ENCODE results near the gene LUC7L.

DNA sequence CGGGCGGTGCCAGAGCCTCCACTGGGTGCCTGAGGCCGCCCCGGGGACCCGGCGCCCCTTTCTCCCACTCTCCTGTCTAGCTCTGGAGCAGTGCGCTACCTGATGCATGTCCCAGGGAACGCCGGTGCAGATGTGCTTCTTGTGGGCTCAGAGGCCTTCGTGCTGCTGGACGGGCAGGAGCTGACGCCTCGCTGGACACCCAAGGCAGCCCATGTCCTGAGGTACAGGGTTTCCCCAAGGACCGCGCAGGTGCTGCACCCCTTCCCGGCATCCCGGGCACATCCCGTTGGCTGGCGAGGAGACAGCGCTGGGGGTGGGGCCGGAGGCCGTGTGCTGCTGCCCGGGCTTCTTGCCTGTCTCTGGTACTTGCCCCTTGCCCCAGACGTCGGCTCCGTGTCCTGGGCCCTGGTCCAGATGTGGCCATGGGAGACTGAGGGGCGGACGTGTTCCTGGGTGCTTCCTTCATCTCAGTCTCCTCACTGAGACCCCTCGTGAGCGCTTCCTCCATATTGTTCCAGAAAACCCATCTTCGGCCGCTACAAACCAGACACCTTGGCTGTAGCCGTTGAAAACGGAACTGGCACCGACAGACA is 34.0 kb upstream of the LUC7L start:
- no peak for TF ChIP-seq RFX5 (IDR thresholded peaks at IDR 0.05; ENCODE audit: borderline replicate concordance, low read depth, low read length)
- no peak for TF ChIP-seq E2F6 (IDR thresholded peaks at IDR 0.05)
- TF ChIP-seq, protein P1, sequence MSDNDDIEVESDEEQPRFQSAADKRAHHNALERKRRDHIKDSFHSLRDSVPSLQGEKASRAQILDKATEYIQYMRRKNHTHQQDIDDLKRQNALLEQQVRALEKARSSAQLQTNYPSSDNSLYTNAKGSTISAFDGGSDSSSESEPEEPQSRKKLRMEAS (IDR thresholded peaks at IDR 0.05), result no peak
- TF ChIP-seq CTCF (IDR thresholded peaks at IDR 0.05; ENCODE audit: control extremely low read depth in 1 of 3, insufficient read depth in 1 of 3, low read depth in 1 of 3, low read length in 3 of 3), result no peak
- TF ChIP-seq BRCA1 (IDR thresholded peaks at IDR 0.05; ENCODE audit: low read depth, low read length), result no peak
- no peak for TF ChIP-seq EGR1 (IDR thresholded peaks at IDR 0.05; ENCODE audit: borderline replicate concordance, low read depth, low read length)
- TF ChIP-seq KDM1A (IDR thresholded peaks at IDR 0.05; ENCODE audit: borderline replicate concordance, low read length), result no peak
- TF ChIP-seq TAF1 (IDR thresholded peaks at IDR 0.05; ENCODE audit: low read depth, low read length), result no peak
- TF ChIP-seq BACH1 (IDR thresholded peaks at IDR 0.05; ENCODE audit: low read length), result no peak
- TF ChIP-seq MAFK (IDR thresholded peaks at IDR 0.05; ENCODE audit: low read depth, low read length), result no peak
- no peak for TF ChIP-seq RAD21 (IDR thresholded peaks at IDR 0.05 in 1 of 2, conservative IDR thresholded peaks at IDR 0.05 in 1 of 2; ENCODE audit: low read depth in 2 of 2, low read length in 2 of 2)
- TF ChIP-seq SP1 (IDR thresholded peaks at IDR 0.05; ENCODE audit: low read depth, low read length), result no peak
- no peak for TF ChIP-seq YY1 (IDR thresholded peaks at IDR 0.05; ENCODE audit: low read depth, low read length)
- TF ChIP-seq, protein P2, sequence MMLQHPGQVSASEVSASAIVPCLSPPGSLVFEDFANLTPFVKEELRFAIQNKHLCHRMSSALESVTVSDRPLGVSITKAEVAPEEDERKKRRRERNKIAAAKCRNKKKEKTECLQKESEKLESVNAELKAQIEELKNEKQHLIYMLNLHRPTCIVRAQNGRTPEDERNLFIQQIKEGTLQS (IDR thresholded peaks at IDR 0.05; ENCODE audit: insufficient read depth, low read depth, low read length), result no peak
